ENCODE results near the gene TOR1AIP2.

TOR1AIP2 gene

DNA sequence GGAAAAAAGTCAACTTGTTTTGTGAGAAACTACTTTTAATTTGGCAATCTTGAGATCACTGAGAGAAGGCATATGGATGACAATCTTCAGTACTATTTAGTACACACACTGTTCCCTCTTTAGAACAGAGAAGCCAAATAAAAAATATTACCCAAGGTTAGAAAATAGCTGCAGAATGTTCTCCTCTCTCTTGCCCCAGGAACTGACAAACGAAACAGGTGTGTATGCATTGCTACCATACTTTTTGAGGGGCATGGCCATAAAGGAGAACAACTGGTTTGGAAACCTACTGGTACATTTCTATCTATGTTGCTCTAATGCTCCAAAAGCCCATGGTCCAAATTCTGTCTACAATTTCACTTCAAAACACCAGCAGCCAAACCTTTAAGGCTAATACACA, 5.7 kb downstream of the TOR1AIP2 start:
- Histone ChIP-seq H3K4me3 (ENCODE audit: low read depth, low read length) (no peak overlapping the region), H3K36me3 (peaks cover 50% of the 10 kb centered on the region), H3K9me3 (no peaks in the 10 kb centered on the region), H3K4me1 (no peaks in the 10 kb centered on the region), H3K27me3 (no peaks in the 10 kb centered on the region)
- no peak for DNase-seq
- TF ChIP-seq, protein P1, sequence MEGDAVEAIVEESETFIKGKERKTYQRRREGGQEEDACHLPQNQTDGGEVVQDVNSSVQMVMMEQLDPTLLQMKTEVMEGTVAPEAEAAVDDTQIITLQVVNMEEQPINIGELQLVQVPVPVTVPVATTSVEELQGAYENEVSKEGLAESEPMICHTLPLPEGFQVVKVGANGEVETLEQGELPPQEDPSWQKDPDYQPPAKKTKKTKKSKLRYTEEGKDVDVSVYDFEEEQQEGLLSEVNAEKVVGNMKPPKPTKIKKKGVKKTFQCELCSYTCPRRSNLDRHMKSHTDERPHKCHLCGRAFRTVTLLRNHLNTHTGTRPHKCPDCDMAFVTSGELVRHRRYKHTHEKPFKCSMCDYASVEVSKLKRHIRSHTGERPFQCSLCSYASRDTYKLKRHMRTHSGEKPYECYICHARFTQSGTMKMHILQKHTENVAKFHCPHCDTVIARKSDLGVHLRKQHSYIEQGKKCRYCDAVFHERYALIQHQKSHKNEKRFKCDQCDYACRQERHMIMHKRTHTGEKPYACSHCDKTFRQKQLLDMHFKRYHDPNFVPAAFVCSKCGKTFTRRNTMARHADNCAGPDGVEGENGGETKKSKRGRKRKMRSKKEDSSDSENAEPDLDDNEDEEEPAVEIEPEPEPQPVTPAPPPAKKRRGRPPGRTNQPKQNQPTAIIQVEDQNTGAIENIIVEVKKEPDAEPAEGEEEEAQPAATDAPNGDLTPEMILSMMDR (IDR thresholded peaks at IDR 0.05; ENCODE audit: low read depth, low read length), result no peak

DNA sequence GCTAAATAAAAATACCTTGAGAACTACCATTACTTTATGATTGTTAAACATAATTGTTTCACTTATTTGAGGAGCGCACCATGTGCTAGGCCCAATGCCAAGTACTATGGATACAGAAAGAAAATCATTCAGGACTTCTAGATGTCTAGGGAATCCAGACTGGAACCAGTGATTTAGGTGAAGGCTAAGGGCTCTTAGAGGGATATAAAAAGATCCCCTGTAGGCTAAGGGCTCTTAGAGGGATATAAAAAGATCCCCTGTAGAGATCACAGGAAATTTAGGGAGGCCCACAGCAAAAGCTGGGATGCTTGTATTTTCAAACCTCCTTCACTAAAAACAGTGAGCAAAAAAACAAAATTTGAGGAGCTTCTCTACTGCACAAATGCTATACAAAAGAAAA, 6.7 kb downstream of the TOR1AIP2 start:
- no peak for DNase-seq
- TF ChIP-seq, protein P1 (IDR thresholded peaks at IDR 0.05; ENCODE audit: low read depth, low read length), result no peak
- H3K36me3 ChIP-seq, result peaks cover 54% of the 10 kb centered on the region

DNA sequence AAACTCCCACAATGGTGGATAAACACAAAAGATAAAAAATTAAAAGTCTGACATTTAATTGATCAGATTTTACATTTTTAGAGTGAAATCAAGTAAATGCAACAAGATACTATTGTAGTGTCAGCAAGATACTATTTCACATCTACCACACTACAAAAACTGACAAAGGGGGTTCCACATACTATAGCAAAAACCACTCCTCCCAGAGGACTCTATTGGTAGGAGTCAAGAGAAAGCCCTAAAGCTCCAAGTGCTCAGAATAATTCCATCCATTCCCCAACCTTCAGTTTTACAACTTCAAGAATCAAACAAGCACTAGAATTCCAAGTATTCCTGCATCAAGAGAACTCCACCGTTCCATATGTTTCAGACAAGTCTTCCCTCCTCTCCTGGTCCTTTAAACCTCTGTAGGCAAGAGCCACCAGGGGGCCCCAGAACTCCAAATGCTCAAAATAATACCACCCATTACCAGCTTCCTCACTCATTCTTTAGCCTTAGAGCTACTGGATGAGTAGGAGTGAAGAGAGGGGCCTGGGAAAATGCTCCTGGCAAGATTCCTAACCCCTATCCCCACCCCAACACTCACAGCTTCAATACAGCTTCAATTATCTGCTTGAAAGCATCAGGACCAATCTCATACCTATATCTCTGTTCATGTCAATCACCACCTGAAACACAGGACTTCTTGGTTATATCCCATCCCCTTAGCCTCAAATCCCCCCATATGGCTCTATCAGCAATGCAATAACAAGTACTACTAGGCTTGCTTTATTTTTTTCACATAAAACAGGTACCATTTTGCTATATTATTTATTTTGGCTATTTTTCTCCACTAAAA, 9.9 kb downstream of the TOR1AIP2 start:
- H3K4me1 ChIP-seq, result no peaks in the 10 kb centered on the region
- H3K27me3 ChIP-seq, result no peaks in the 10 kb centered on the region
- no peak overlapping the region for H3K4me3 ChIP-seq (ENCODE audit: low read depth, low read length)
- H3K36me3 ChIP-seq, result peaks cover 49% of the 10 kb centered on the region
- H3K9me3 ChIP-seq, result no peaks in the 10 kb centered on the region
- TF ChIP-seq, protein P1 (IDR thresholded peaks at IDR 0.05; ENCODE audit: low read depth, low read length), result peak; percentile 91
- DNase-seq, result peak; percentile 69

More for the DNA sequence above, 6.7 kb downstream of the TOR1AIP2 start:
- Histone ChIP-seq H3K9me3 (no peaks in the 10 kb centered on the region), H3K4me3 (ENCODE audit: low read depth, low read length) (no peak overlapping the region), H3K4me1 (no peaks in the 10 kb centered on the region), H3K27me3 (no peaks in the 10 kb centered on the region)

DNA sequence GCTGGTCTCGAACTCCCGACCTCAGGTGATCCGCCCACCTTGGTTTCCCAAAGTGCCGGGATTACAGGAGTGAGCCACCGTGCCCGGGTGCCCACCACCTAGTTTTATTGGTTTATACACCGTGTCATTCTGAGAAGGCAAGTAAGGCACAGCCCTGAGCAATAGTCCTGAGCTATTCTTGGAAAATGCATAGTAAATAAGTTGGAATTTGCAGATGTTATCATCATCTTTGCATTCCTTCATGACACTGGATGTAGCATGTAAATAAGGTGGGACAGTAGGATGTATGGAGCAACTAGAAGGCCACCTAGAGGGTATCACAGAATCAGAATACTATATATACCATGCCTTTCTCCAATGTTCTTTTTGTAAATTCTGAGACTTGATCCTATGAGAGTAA, 11.0 kb downstream of the TOR1AIP2 start:
- no peaks in the 10 kb centered on the region for H3K4me1 ChIP-seq
- DNase-seq, result no peak
- peaks cover 58% of the 10 kb centered on the region for H3K36me3 ChIP-seq
- no peaks in the 10 kb centered on the region for H3K9me3 ChIP-seq
- H3K4me3 ChIP-seq (ENCODE audit: low read depth, low read length), result no peak overlapping the region
- no peaks in the 10 kb centered on the region for H3K27me3 ChIP-seq
- TF ChIP-seq, protein P1 (IDR thresholded peaks at IDR 0.05; ENCODE audit: low read depth, low read length), result no peak

DNA sequence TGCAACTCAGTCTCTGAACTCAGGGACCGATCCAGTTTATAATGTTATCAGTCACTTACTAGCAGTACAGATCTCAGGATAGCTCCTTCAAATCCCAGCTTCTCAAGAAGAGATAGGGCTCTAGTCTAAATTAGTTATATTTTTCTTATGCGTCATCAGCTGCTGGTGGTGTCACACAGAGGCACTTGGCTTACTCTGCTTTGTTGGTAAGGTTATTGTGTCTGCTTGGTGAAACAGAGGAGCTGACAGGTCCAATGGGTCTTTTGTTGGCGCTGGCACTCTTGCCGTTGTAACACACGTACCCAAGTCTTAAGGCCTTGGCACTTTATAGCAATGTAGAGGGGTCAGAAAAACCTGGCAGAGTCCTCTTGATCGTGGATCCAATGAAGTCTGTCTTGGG, 12.2 kb downstream of the TOR1AIP2 start:
- Histone ChIP-seq H3K27me3 (no peaks in the 10 kb centered on the region), H3K4me1 (no peaks in the 10 kb centered on the region), H3K36me3 (peaks cover 63% of the 10 kb centered on the region), H3K4me3 (ENCODE audit: low read depth, low read length) (no peak overlapping the region), H3K9me3 (no peaks in the 10 kb centered on the region)
- DNase-seq, result no peak
- TF ChIP-seq, protein P1 (IDR thresholded peaks at IDR 0.05; ENCODE audit: low read depth, low read length), result no peak

DNA sequence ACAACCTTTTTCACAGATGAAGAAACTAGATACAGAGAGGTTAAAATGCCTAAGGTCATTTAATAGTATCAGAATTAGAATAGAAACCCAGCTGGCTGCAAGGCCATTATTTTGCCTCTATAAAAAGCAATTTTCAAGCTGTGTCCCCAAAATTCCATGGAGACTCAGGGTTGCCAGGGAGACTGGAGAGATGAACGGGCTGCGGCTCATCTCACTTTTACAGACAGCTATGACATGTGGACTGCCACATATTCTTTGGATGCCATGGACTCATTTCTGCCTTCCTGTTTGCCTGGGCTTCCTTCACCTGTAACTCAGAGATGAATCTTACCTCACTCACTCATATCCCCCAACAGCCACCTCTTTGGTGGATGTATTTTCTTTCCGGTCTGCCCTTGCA, 17.0 kb downstream of the TOR1AIP2 start:
- H3K4me1 ChIP-seq, result no peaks in the 10 kb centered on the region
- no peak overlapping the region for H3K4me3 ChIP-seq (ENCODE audit: low read depth, low read length)
- H3K36me3 ChIP-seq, result peaks cover 49% of the 10 kb centered on the region
- no peak for DNase-seq
- no peaks in the 10 kb centered on the region for H3K27me3 ChIP-seq
- H3K9me3 ChIP-seq, result no peaks in the 10 kb centered on the region
- TF ChIP-seq, protein P1 (IDR thresholded peaks at IDR 0.05; ENCODE audit: low read depth, low read length), result no peak

Data from BE2C (cell line).